ENCODE results near the gene RAX2.

RAX2 gene

GRCh38 chr19:3730457-3730958, 41.5 kb downstream of the RAX2 start:
- no peak for DNase-seq (ENCODE audit: low read depth in 2 of 2)

GRCh38 chr19:3725640-3726310, 46.3 kb downstream of the RAX2 start:
- no peak for DNase-seq (ENCODE audit: low read depth in 2 of 2)

DNA sequence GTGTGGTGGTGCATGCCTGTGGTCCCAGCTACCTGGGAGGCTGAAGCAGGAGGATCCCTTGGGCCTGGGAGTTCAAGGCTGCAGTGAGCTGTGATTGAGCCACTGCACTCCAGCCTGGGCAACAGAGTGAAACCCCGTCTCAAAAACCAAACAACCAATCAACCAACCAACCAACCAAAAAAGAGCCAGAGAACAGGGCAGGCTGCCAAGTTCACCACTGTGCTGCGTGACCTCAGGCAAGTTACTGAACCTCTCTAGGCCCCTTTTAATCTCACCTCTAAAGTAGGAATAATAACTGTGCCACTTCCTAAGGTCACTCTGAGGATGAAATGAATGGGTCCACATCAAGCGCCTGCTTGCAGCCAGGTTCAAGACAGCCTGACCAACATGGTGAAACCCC, 46.9 kb downstream of the RAX2 start:
- DNase-seq (ENCODE audit: low read depth in 2 of 2): no peak

DNA sequence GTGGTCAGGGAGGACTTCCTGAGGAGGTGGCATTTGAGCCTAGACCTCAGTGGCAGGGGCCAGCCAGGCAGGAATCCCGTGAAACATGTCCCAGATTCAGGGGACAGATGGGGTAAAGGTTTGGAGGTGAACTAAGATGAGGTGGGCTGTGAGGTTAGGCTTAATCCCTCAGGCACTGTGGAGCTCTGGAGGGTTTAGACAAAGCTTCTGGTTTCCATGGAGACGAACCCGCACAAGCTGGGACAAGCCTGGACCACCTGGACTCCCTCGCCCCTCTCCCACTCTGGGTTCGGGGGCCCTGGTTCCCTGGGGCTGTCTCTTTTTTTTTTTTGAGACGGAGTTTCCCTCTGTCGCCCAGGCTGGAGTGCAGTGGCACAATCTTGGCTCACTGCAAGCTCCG, 48.1 kb downstream of the RAX2 start:
- DNase-seq (ENCODE audit: low read depth in 2 of 2): no peak

GRCh38 chr19:3723110-3723488, 48.9 kb downstream of the RAX2 start:
- no peak for DNase-seq (ENCODE audit: low read depth in 2 of 2)

DNA sequence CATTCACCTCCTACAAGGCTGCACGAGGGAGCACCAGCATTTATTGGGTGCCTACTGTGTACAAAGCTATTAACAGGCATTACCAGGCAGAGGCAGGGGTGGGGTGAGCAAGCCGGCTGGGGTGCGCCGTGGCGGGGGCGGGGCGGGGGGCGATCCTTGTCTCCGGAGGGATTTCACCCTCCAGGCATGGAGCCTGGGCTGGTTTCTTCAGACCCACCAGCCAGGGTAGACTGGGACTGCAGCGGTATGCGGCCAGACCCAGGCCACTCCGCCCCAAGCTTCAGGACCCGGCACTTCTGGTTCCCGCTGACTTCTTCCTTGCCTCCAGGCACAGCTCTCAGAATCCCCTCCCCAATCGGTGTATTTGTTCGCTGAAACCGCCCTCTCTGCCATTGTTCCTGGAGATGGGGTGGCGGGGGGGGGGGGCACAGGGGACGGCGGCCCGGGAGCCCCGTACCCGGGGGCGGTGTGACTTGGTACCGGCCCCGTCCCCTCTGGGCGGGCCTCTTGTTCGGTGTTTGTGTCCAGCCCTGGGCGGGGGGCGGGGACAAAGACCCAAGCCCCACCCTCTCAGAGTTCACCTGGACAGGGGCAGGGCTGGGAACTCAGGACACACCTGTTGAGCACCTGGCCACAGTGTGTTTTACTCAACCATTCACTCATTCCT, 49.5 kb downstream of the RAX2 start:
- no peak for DNase-seq (ENCODE audit: low read depth in 2 of 2)

GRCh38 chr19:3721887-3722442, 50.1 kb downstream of the RAX2 start:
- no peak for DNase-seq (ENCODE audit: low read depth in 2 of 2)

DNA sequence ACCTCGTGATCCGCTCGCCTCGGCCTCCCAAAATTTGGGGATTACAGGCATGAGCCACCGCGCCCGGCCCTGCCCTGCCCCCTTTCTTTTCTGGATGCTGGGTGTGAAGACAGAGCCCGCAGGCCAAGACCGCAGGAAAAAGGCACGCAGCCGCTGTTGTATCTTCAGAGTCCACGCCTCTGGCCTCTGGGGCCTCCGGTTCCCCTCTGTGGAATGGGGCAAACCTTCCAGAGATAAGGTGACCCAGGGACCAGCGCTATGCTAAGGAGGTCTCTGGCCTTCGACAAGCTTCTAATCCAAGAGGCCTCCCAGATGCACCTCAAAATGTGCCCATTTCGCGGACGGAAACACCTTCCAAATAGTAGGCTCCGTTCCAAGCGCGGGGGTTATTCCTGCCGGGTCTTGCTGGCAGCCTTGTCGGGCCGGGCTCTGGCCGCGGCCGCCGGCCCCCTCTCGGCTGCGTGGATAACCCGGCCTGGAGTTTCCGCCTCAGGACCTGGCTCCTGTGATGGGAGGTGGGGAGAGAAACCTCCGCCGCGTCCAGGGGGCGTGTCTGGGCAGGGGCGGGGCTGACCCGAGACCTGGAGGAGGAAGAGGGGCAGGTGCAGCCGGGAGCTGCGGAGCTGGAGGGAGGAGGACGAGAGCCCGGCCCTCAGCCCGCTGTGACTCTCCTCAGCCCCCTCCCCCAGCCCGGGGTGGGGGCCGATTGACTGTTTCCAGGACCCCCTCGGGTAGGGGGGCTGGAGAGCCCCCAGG, 50.7 kb downstream of the RAX2 start:
- peak; percentile 63 to 74 for DNase-seq (ENCODE audit: low read depth in 2 of 2)

- no peak for DNase-seq (ENCODE audit: low read depth in 2 of 2)
These were observed 51.6 kb downstream of the RAX2 start for GRCh38 chr19:3720349-3720917.

DNA sequence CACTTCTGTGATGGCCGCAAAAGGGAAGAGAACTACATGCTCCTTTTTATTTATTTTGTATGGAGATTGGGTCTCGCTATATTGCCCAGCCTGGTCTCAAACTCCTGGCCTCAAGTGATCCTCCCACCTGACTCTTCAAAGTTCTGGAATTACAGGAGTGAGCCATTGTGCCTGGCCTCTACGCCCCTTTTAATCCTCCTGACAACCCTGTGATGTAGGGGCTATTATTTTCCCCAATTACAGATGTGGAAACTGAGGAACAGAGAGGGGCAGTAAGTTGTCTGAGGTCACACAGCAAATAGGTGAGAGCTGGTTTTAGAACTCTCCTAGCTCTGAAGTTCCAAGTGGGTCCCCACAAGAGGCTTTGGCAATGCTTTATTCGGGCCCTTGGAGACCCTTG, 52.2 kb downstream of the RAX2 start:
- DNase-seq (ENCODE audit: low read depth in 2 of 2): no peak
